Body of pancreas (tissue), 4 donors: ENCODE results near the gene DAPK1.

Experiments used
- CTCF ChIP-seq, 7 experiments: fragments of 450-650 bp in 4 of 7; fragments of 200-600 bp in 3 of 7; sonication (generic) in 3 of 7; IDR thresholded peaks; one replicate each; pipeline ENCODE4 v1.5.1; 2016 to 2019; ENCODE audit warnings: antibody characterized with exemption in 7 of 7
- POLR2A ChIP-seq, 3 donors: fragments of 450-650 bp; IDR thresholded peaks; one replicate each; pipeline ENCODE4 v1.6.1; 2016; ENCODE audit warnings: antibody characterized with exemption in 3 of 3, mild to moderate bottlenecking in 2 of 3

GRCh38 chr9:87605676-87606075 is 108.0 kb downstream of the DAPK1 start:
- TF ChIP-seq CTCF (IDR thresholded peaks at IDR 0.05) (no peak), POLR2A (IDR thresholded peaks at IDR 0.05) (no peak)
